Stomach (tissue), 9 donors: Measurements from ENCODE around the gene RBFOX1. TPM values are rescaled to one million over a fixed set of nuclear protein-coding genes. Genes with fewer than 3 reads are reported as not detected.
A peak's percentile ranks its signal among the peaks of the same experiment; 100 is the strongest.

Experiments used
- DNase-seq, 2 donors: peaks; one replicate each; pipeline versions ENCODE4 v3.0.0 to v3.0.0-alpha.2; 2013 to 2019
- H3K27ac ChIP-seq, 5 donors: fragments of 200-600 bp in 4 of 5; sonication (generic) in 4 of 5; one replicate each; pipeline ENCODE4 v1.5.1; 2013 to 2019; ENCODE audit warnings: mild to moderate bottlenecking in 1 of 5, moderate library complexity in 1 of 5
- H3K27me3 ChIP-seq, 3 donors: fragments of 200-600 bp; sonication (generic); one replicate each; pipeline ENCODE4 v1.5.1; 2017 to 2019; ENCODE audit warnings: mixed run types in 1 of 3
- H3K36me3 ChIP-seq, 4 donors: fragments of 200-600 bp; sonication (generic); 1 replicate in 3 of 4; 2 replicates in 1 of 4; pipeline ENCODE4 v1.5.1; 2016 to 2019
- H3K4me1 ChIP-seq, 4 donors: fragments of 200-600 bp; sonication (generic); one replicate each; pipeline ENCODE4 v1.5.1; 2016 to 2019
- H3K4me3 ChIP-seq, 4 donors: fragments of 200-600 bp; sonication (generic) in 3 of 4; one replicate each; pipeline ENCODE4 v1.5.1; 2016 to 2019; ENCODE audit warnings: mild to moderate bottlenecking in 1 of 4
- H3K9me3 ChIP-seq, 4 donors: fragments of 200-600 bp; sonication (generic); one replicate each; pipeline ENCODE4 v1.5.1; 2016 to 2019
- CTCF ChIP-seq, 7 experiments: fragments of 450-650 bp in 4 of 7; fragments of 200-600 bp in 3 of 7; sonication (generic) in 3 of 7; IDR thresholded peaks; one replicate each; pipeline ENCODE4 v1.5.1; 2016 to 2019; ENCODE audit warnings: antibody characterized with exemption in 7 of 7, control low read depth in 2 of 7, mild to moderate bottlenecking in 1 of 7
- EP300 ChIP-seq: sonication (generic); formaldehyde crosslinking; IDR thresholded peaks from one replicate; pipeline ENCODE4 v1.6.1; 2017; ENCODE audit warnings: antibody characterized with exemption
- POLR2A ChIP-seq, 4 donors: fragments of 450-650 bp; IDR thresholded peaks; one replicate each; pipeline ENCODE4 v1.6.1; 2016; ENCODE audit warnings: antibody characterized with exemption in 4 of 4, control low read depth in 2 of 4, mild to moderate bottlenecking in 1 of 4, moderate library complexity in 1 of 4
- POLR2AphosphoS5 ChIP-seq, 3 donors: sonication (generic); formaldehyde crosslinking; IDR thresholded peaks; one replicate each; pipeline ENCODE4 v1.6.1; 2016; ENCODE audit warnings: antibody characterized with exemption in 3 of 3
- WGBS, 5 donors: extraction: QIAGEN DNeasy Blood & Tissue Kit in 3 of 5; methylation state at CpG; one replicate each; pipeline versions ENCODE4 v1.1.5 to v1.1.7; 2013 to 2018; 5-methylcytosine and 5-hydroxymethylcytosine counted together
- intact Hi-C: fragments of 100-400 bp; cut with DNase I; formaldehyde crosslinking; loops from one replicate; pipeline ENCODE4 v1.15.1; 2023; ENCODE audit warnings: low total_unique reads
- polyA plus RNA-seq, 3 donors: library from polyadenylated mRNA; stranded (reverse); fragments of 200-250 nt; gene quantifications; one replicate each; pipeline ENCODE4 v1.2.3, GENCODE V29; 2013
- total RNA-seq, 5 donors: library from RNA; depleted of rRNA; stranded (reverse); fragments of >200 nt; gene quantifications; one replicate each; pipeline versions ENCODE4 v1.1.0 to v1.2.3, GENCODE V29; 2014 to 2016
- donor health status: healthy with polysubstance abuse.
- donor health status: Bipolar disorder and iron deficiency.
- donor health status: healthy.

RBFOX1 gene
- total and polyA plus RNA-seq, 8 donors = 0.03 to 20.9 (median 0.35) TPM; not detected in 4

- WGBS, 5 donors = 60 to 70% (median 65%) methylated on average over 18 of the region's 18 CpGs
- Histone ChIP-seq H3K36me3 (no peaks in the 10 kb centered on the region), H3K4me3 (no peak overlapping the region), H3K27me3 (no peaks in the 10 kb centered on the region), H3K4me1 (no peaks in the 10 kb centered on the region), H3K9me3 (no peaks in the 10 kb centered on the region), H3K27ac (no peak overlapping the region)
- no peak for DNase-seq
- no peak for TF ChIP-seq POLR2AphosphoS5 (IDR thresholded peaks at IDR 0.05)
- no peak for TF ChIP-seq EP300
- no peak for TF ChIP-seq CTCF (IDR thresholded peaks at IDR 0.05)
- TF ChIP-seq POLR2A (IDR thresholded peaks at IDR 0.05) = no peak
- intact Hi-C loops = no loop called here
These were observed 384.3 kb downstream of the RBFOX1 start for GRCh38 chr16:7716660-7717550.

GRCh38 chr16:7722761-7723160 lies 390.1 kb downstream of the RBFOX1 start:
- WGBS, 5 donors = 23 to 39% (median 28%) methylated on average over 4 of the region's 4 CpGs
- Histone ChIP-seq H3K27ac (peak overlapping the region in 1 of 5 donors; percentile 50), H3K9me3 (no peaks in the 10 kb centered on the region), H3K4me3 (no peak overlapping the region), H3K4me1 (peaks cover 0 to 4% (median 0%) of the 10 kb centered on the region in 4 donors), H3K36me3 (no peaks in the 10 kb centered on the region), H3K27me3 (no peaks in the 10 kb centered on the region)
- intact Hi-C loops = no loop called here
- DNase-seq = peak in 1 of 2 donors; percentile 77
- TF ChIP-seq POLR2AphosphoS5 (IDR thresholded peaks at IDR 0.05) (peak in 1 of 3 donors; percentile 30), POLR2A (IDR thresholded peaks at IDR 0.05) (no peak), EP300 (no peak)

GRCh38 chr16:7731141-7731540 lies 398.5 kb downstream of the RBFOX1 start:
- H3K4me3 ChIP-seq = no peak overlapping the region
- WGBS, 5 donors = 68 to 81% (median 74%) methylated on average over 5 of the region's 5 CpGs
- no peaks in the 10 kb centered on the region for H3K4me1 ChIP-seq
- intact Hi-C loops = no loop called here
- H3K27ac ChIP-seq = no peak overlapping the region
- no peaks in the 10 kb centered on the region for H3K36me3 ChIP-seq
- H3K9me3 ChIP-seq = no peaks in the 10 kb centered on the region
- TF ChIP-seq POLR2AphosphoS5 (IDR thresholded peaks at IDR 0.05) (no peak), POLR2A (IDR thresholded peaks at IDR 0.05) (no peak), EP300 (no peak), CTCF (IDR thresholded peaks at IDR 0.05) (no peak)
- no peaks in the 10 kb centered on the region for H3K27me3 ChIP-seq
- peak in 1 of 2 donors; percentile 22 for DNase-seq

- no peak for DNase-seq
- no peak overlapping the region for H3K4me3 ChIP-seq
- TF ChIP-seq POLR2A (IDR thresholded peaks at IDR 0.05) (no peak), POLR2AphosphoS5 (IDR thresholded peaks at IDR 0.05) (no peak), CTCF (IDR thresholded peaks at IDR 0.05) (no peak), EP300 (no peak)
- no peaks in the 10 kb centered on the region for H3K36me3 ChIP-seq
- H3K27ac ChIP-seq = no peak overlapping the region
- H3K9me3 ChIP-seq = peaks cover 0 to 7% (median 2%) of the 10 kb centered on the region in 4 donors
- WGBS, 5 donors = 0% methylated on average over 1 of the region's 1 CpG
- H3K27me3 ChIP-seq = no peaks in the 10 kb centered on the region
- intact Hi-C loops = no loop called here
- no peaks in the 10 kb centered on the region for H3K4me1 ChIP-seq
These were observed 403.6 kb downstream of the RBFOX1 start for GRCh38 chr16:7736138-7736665.
